Retinal pigment epithelial cell (primary cell): ENCODE results near the gene BTBD16.

Source experiments
- DNase-seq: peaks from one replicate; pipeline ENCODE4 v3.0.0-alpha.2; 2010; ENCODE audit warnings: low read depth
- H3K4me3 ChIP-seq: 2 replicates; pipeline ENCODE4 v1.5.1; 2011; ENCODE audit warnings: mild to moderate bottlenecking, low read length, control low read depth, moderate library complexity
- CTCF ChIP-seq: conservative IDR thresholded peaks from 2 replicates; pipeline ENCODE4 v1.5.1; 2011; ENCODE audit warnings: low read depth, low read length, control low read depth, inconsistent platforms

The BTBD16 gene

GRCh38 chr10:122271076-122271475 lies at the start of gene BTBD16:
Gene BTBD16, plus strand, starts transcription at chr10:122271296. Its CDS starts 3,786 bp downstream, at chr10:122275082.
- no peak within 1 kb of the TSS for H3K4me3 ChIP-seq
- no peak for DNase-seq
- no peak for TF ChIP-seq CTCF

- DNase-seq: no peak
- H3K4me3 ChIP-seq: no peak overlapping the region
- TF ChIP-seq CTCF: no peak
Measured at GRCh38 chr10:122221958-122222357, 49.1 kb upstream of the BTBD16 start.

- no peak for TF ChIP-seq CTCF
- DNase-seq: no peak
- no peak overlapping the region for H3K4me3 ChIP-seq
Measured at GRCh38 chr10:122222638-122223037, 48.5 kb upstream of the BTBD16 start.

- TF ChIP-seq CTCF: no peak
- no peak for DNase-seq
- no peak overlapping the region for H3K4me3 ChIP-seq
Measured at GRCh38 chr10:122224159-122224558, 46.9 kb upstream of the BTBD16 start.

GRCh38 chr10:122225330-122225729 lies 45.8 kb upstream of the BTBD16 start:
- DNase-seq: no peak
- no peak overlapping the region for H3K4me3 ChIP-seq
- TF ChIP-seq CTCF: no peak

GRCh38 chr10:122227754-122228153 lies 43.3 kb upstream of the BTBD16 start:
- no peak for TF ChIP-seq CTCF
- DNase-seq: no peak
- no peak overlapping the region for H3K4me3 ChIP-seq

GRCh38 chr10:122229666-122230065 lies 41.4 kb upstream of the BTBD16 start:
- no peak for DNase-seq
- TF ChIP-seq CTCF: no peak
- no peak overlapping the region for H3K4me3 ChIP-seq
